ENCODE data around the gene FHOD1.

FHOD1 gene

GRCh38 chr16:67277294-67277998, 30.2 kb upstream of the FHOD1 start:
- DNase-seq: peak; percentile 53 to 68

- DNase-seq: no peak
Measured at GRCh38 chr16:67275321-67275720, 28.0 kb upstream of the FHOD1 start.

DNA sequence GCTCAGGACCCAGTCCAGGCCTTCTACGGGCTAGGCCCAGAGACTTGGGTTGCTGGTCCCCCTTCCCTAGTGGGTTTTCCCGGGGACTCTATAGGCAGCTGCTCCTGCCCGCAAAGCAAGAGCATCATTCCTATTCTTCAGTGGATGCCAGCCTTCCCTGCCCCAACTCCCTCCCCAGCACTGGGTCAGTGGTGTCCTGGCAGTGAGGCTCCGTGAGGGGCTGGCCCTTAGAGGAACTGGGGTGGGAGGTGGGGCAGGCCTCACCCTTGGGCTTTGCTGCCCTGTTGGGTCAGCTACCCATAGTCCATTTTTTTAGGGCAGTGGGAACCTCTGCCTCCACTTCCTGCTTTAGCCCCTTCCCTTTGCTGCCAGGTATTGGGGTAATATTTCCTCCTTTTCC, 24.2 kb upstream of the FHOD1 start:
- DNase-seq: no peak

DNA sequence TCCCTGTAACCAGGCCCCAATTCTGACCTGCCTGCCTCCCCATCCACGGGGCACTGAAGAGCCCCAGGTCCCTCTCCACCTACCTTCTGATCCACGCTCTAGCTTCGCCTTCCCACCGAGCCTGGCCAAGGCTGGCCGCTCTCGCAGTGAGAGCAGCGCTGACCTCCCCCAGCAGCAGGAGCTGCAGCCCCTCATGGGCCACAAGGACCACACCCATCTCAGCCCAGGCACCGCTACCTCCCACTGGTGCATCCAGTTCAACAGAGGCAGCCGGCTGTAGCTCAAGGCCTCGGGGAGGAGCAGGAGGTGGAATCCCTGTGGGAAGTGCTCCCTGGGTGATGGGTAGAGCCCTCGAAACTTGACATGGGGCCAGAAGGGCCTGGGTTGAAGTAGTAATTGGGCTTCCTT, 23.7 kb upstream of the FHOD1 start:
- DNase-seq: no peak

DNA sequence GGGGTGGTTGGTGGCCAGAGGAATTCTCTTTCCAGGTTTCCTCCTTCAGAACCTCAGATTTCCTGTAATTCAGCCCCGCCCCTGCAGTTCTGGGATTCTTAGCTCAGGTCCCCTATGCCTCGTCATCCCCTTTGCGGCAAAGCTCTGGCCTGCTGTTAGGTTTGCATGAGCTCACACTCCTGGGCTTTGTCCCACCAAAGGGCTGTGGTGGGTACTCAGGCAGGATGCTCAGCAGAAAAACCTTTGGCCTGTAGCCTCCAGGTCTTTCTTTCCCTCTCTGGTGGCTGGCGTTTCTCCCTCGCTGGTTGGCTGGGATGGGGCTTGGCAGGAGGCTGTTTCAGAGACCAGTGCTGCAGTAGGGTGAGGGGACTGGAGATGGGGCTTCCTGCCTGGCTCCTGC, 22.5 kb upstream of the FHOD1 start:
- DNase-seq: no peak

GRCh38 chr16:67268136-67268579, 20.9 kb upstream of the FHOD1 start:
- no peak for DNase-seq

GRCh38 chr16:67265834-67266233, 18.6 kb upstream of the FHOD1 start:
- no peak for DNase-seq

DNA sequence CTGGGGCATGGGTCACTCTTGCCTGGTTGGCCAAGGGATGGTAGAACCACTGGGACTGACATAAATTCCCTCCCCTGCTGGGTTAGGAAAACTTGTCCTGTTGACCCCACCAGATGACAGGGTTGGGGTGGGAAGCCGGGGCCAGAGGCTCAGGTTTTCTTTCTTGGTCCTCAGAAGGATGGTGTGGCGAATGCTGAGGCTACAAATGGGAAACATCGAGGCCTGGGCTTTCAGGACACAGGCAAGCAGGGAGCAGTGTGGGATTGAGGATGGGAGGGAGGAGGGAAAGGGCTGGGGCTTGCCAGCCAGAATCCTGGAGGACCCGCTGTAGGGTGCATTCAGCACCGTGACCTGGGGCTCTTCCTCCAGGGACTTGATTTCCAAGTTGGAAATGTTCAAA, 17.6 kb upstream of the FHOD1 start:
- DNase-seq: no peak

DNA sequence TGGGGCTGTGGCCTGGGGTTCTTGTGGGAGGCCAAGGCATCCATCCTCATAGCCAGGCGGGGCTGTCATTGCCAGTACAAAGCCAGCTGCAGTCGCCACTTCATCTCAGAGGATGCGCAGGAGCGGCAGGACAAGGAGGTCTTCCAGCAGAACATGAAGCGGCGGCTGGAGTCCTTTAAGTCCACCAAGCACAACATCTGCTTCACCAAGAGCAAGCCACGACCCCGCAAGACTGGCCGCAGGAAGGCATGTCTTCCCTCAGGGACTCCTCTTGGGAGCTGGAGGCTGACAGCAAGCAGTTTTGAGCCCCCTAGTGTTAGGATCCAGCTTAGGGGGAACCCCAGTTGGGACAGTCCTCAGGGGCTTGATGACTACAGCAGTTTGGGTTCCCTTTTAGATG, 17.0 kb upstream of the FHOD1 start:
- DNase-seq: no peak

- no peak for DNase-seq
Measured at GRCh38 chr16:67263201-67263600, 15.9 kb upstream of the FHOD1 start.

DNA sequence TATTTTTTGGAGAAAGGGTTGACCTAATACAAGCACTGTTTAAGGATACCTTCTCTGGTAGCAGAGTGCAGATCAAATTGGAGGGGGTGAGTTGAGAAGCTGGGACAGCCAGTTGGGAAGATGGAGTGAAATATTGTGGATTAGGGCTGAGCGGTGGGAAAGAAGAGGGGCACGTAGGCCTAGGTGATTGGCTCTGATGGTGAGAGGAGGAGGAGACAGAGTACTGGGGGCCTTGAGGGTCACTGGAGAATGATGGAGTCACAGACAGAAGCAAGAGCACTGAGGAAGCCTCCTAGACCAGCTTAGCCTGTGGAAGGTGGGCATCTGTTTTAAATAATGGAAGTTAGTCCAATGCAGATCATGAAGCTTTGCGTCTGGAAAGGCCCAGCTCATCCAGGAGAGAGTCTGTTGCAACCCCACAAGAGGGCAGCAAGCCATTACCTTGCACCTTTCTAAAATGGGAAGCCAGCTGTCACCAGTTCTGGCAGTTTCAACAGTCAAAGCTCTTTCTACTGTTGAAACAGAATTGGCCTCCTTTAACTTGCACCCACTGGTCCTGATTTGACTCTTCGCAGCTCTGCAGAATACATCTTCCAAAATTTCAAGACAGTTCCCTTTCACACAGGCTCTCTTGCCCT, 13.3 kb upstream of the FHOD1 start:
- peak in 1 of 2 experiments; percentile 30 for DNase-seq

- no peak for DNase-seq
Measured at GRCh38 chr16:67259705-67260104, 12.4 kb upstream of the FHOD1 start.

- no peak for DNase-seq
Measured at GRCh38 chr16:67258161-67258835, 11.0 kb upstream of the FHOD1 start.

DNA sequence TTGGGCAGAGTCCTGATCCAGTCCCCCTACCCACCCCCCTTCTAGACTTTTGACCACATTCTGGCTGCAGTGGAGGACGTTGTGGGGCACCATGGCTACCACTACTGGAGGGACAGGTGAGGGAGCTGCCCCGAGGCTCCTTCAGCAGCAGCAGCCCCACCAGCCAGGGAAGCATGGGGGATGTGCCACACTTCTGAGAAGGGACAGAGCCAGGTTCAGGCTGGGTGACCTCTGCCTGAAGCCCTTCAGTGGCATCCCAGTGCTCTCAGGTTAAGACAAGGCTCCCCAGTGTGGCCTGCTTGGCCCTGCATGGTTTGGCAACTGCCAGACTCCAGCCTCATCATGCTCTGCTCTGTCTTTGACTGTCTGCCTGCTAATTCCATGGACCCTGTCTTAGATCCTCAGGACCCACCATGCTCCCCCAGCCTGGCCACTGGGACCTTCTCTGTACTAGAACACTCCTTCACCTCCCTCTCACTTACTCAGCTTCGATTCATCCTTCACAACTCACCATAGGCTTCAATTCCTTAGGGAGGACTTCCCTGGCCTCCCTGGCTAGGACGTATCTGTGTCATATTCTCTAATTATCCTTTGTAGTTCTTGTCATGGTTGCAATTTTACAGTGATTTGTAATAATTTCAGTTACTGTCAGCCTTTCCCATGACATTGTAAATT, 10.3 kb upstream of the FHOD1 start:
- DNase-seq: no peak

DNA sequence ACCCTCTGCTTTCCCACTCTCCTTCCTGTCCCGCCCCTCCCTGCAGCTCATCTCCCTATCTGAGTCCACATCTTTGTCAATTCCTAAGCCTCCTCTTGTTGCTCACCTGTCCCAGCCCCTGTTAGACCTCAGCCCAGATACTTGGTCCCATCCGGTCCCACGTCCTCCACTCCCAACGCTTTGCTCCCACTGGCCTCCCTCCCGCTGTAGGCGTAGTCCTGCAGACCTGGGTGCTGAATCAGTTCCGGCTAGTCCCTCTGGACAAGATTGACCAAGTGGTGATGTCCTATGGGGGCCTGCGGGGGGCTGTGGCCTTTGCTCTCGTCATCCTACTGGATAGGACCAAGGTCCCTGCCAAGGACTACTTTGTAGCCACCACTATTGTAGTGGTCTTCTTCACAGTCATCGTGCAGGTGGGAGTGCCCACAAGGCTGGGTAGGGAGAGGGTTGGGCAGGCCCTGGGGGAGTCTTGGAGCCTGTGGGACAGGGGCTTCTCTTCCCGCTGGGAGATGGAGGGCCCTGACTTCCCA, 9.5 kb upstream of the FHOD1 start:
- no peak for DNase-seq

- no peak for DNase-seq
Measured at GRCh38 chr16:67255553-67256221, 8.4 kb upstream of the FHOD1 start.

DNA sequence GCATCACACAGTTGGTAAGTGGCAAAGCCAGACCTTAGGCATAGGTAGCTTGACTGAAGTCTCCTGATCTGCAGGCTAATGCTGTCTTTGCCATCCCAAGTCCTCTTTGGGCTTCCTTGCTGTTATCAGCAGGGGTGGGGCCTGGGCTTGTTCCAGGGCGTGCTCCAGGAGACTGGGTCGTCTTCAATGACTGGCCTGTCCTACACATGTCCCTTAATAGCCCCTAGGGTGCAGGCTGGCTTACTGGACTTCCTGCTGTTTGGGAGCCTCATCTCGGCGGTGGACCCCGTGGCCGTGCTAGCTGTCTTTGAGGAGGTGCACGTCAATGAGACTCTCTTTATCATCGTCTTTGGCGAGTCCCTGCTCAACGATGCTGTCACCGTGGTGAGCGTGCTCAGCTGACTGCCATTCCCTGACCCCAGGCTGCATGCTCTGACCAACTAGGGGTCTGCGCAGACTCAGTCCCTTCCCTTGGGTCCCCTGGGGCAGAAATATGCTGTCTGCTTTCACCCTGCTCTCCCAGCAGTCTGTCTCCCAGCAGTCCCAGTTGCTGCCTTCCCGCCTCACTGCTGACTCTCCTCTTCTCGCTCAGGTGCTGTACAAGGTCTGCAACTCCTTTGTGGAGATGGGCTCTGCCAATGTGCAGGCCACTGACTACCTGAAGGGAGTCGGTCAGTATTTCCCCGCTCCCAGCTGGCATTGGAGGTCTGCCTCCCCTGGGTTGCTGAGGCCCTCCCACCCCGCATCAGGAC, 7.7 kb upstream of the FHOD1 start:
- no peak for DNase-seq

DNA sequence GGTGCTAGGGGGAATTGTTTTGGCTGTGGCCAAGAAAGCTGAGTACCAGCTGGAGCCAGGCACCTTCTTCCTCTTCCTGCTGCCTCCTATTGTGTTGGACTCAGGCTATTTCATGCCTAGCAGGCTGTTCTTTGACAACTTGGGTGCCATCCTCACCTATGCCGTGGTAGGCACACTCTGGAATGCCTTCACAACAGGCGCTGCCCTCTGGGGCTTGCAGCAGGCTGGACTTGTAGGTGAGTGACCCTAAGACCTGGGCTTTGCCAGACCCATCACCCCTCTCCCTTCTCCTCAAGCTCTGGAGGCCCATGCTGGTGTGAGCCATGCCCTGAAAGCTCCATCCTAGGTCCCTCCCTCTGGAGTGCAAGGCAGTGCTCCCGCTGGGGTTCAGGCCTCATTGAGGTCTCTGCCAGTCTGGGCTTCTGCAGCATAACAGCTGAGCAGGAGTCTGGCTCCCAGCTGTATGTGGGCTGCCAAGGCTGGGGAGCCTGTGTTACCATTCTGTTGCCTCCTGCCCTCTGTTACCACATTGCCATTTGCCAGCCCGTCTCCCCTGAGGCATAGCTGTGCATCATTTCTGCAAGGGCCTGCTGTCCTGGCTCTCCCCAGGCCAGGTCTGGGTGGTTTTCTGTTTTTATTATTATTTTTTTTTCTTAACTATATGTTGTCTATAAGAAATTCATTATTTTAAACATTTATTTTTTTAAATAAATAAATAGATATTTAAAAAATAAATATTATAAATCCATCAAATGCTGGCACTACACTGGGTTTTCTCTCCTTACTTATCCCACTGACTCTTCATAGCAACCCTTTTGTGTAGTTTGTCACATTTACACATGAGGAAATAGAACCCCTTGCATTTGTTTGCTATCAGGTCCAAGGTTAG, 5.6 kb upstream of the FHOD1 start:
- DNase-seq: no peak

DNA sequence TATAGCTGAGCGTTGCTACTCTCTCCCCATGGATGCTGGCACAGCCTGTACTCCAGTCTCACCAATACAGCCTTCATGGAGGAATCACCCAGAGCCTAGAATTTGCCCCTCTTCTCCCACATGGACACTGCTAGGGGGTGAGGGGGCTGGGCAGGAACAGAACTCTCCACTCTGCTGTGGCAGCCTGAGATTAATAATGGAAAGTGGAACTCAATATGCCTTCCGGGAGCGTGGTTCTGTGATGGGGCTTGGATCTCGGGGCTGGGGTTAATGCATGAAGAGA, 2.7 kb upstream of the FHOD1 start:
- no peak for DNase-seq

GRCh38 chr16:67249178-67250044, 2.1 kb upstream of the FHOD1 start:
- no peak for DNase-seq

Measured in activated CD4-positive, alpha-beta T cell treated with anti-CD3 and anti-CD28 coated beads, Interleukin-2, amount 50 U/mL, for 48 hours (primary cell).